ENCODE measurements around the gene PAPOLB. TPM values are rescaled to one million over a fixed set of nuclear protein-coding genes. Genes with fewer than 3 reads are reported as not detected.
"Not testable (repeated sequence)": the region's sequence is repeated elsewhere in the genome, so short reads cannot be mapped to it uniquely, and the experiment has no call there.

PAPOLB gene
- total and polyA plus RNA-seq, 2 of the 4 experiments (the other 2 are of a cell fraction), result under 0.01 TPM; not detected in 1

DNA sequence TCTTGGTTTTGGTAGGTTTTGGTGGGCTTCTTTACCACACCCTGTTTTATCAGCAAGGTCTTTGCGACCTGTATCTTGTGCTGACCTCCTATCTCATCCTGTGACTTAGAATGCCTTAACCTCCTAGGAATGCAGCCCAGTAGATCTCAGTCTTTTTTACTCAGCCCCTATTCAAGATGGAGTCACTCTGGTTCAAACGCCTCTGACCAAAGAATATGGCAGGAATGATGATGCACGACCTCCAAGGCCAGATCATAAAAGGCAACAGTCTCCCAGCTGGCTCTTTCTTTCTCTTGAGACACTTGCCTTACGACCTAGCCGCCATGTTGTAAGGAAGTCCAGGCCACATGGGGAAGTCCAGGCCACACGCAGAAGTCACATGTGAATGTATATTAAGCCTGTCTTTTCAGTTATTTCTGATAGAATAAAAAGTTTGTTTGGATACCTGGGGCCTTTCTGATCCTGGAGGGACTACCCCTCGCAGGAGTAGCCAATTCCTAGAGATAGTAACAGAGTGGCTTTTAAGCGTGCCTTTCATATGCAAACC lies 32.2 kb upstream of the PAPOLB start:
- ChIA-PET POLR2A (ENCODE audit: unreplicated experiment) (no interaction called here), CTCF (no interaction called here)
- H3K18ac ChIP-seq (ENCODE audit: low read depth, low read length), result no peak overlapping the region
- H2BK5ac ChIP-seq (ENCODE audit: low read depth, low read length, poor library complexity, severe bottlenecking), result no peak overlapping the region
- no peaks in the 10 kb centered on the region for H4K20me1 ChIP-seq (ENCODE audit: insufficient read depth, low read length)
- no peak overlapping the region for H3K4me2 ChIP-seq (ENCODE audit: low read depth, low read length)
- H3K56ac ChIP-seq (ENCODE audit: extremely low read depth, insufficient read depth, low read length), result no peak overlapping the region
- in situ Hi-C loops (cut with MboI; ENCODE audit: low sequenced_read_pairs) (no loop called here), dilution Hi-C loops (cut with HindIII; ENCODE audit: low sequenced_read_pairs, unreplicated experiment) (no loop called here), intact Hi-C loops (cut with micrococcal nuclease) (no loop called here)
- no peak for ATAC-seq (ENCODE audit: low read depth)
- no CpG with 5 or more reads among the region's 8 CpGs for WGBS, 2 experiments (ENCODE audit: extremely low coverage in 2 of 2, insufficient read length in 1 of 2)
- H3K23ac ChIP-seq (ENCODE audit: low read depth, low read length), result no peak overlapping the region
- no peak overlapping the region for H3K4me3 ChIP-seq (ENCODE audit: insufficient read depth, low read depth, low read length)
- no peak for DNase-seq
- H3K4ac ChIP-seq (ENCODE audit: low read depth, low read length), result no peak overlapping the region
- H3K27me3 ChIP-seq (ENCODE audit: control insufficient read depth, insufficient read depth, low read length), result no peaks in the 10 kb centered on the region
- no peak overlapping the region for H3K9ac ChIP-seq (ENCODE audit: low read depth, low read length)
- no peak overlapping the region for H2BK120ac ChIP-seq (ENCODE audit: low read depth, low read length)
- H3K9me3 ChIP-seq (ENCODE audit: control insufficient read depth, insufficient read depth, low read length), result peaks cover 5% of the 10 kb centered on the region; the same call in 1 of the 2 replicates
- BruUV-seq (replicated peaks), result no TSS peak
- TF ChIP-seq FOS (IDR thresholded peaks at IDR 0.05; ENCODE audit: low read depth, low read length) (no peak), CEBPB (IDR thresholded peaks at IDR 0.05; ENCODE audit: low read depth, low read length) (no peak), SMC3 (IDR thresholded peaks at IDR 0.05; ENCODE audit: low read depth, low read length) (no peak), MXI1 (IDR thresholded peaks at IDR 0.05; ENCODE audit: borderline replicate concordance, low read depth, low read length) (no peak), RFX5 (IDR thresholded peaks at IDR 0.05; ENCODE audit: low read depth, low read length) (no peak), MAZ (IDR thresholded peaks at IDR 0.05; ENCODE audit: borderline replicate concordance, low read depth, low read length) (no peak), RCOR1 (IDR thresholded peaks at IDR 0.05; ENCODE audit: insufficient replicate concordance, low read length) (no peak)
- TF ChIP-seq, protein P1, sequence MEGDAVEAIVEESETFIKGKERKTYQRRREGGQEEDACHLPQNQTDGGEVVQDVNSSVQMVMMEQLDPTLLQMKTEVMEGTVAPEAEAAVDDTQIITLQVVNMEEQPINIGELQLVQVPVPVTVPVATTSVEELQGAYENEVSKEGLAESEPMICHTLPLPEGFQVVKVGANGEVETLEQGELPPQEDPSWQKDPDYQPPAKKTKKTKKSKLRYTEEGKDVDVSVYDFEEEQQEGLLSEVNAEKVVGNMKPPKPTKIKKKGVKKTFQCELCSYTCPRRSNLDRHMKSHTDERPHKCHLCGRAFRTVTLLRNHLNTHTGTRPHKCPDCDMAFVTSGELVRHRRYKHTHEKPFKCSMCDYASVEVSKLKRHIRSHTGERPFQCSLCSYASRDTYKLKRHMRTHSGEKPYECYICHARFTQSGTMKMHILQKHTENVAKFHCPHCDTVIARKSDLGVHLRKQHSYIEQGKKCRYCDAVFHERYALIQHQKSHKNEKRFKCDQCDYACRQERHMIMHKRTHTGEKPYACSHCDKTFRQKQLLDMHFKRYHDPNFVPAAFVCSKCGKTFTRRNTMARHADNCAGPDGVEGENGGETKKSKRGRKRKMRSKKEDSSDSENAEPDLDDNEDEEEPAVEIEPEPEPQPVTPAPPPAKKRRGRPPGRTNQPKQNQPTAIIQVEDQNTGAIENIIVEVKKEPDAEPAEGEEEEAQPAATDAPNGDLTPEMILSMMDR (conservative IDR thresholded peaks at IDR 0.05; ENCODE audit: low read depth, low read length), result no peak
- no peak overlapping the region for H2BK20ac ChIP-seq (ENCODE audit: low read depth, low read length)
- no peak overlapping the region for H3K14ac ChIP-seq (replicated peaks; ENCODE audit: low read depth, low read length)
- no peak overlapping the region for H2AK5ac ChIP-seq (ENCODE audit: low read depth, low read length)
- no peak overlapping the region for H3K27ac ChIP-seq (ENCODE audit: insufficient read depth, low read length)
- no peaks in the 10 kb centered on the region for H3K9me1 ChIP-seq (ENCODE audit: insufficient read depth, low read length)
- H2AK9ac ChIP-seq (replicated peaks; ENCODE audit: low read depth, low read length, poor library complexity), result no peak overlapping the region
- no peaks in the 10 kb centered on the region for H3K79me1 ChIP-seq (ENCODE audit: low read depth in 1 of 2, low read length in 2 of 2)
- no peak overlapping the region for H4K5ac ChIP-seq (ENCODE audit: low read depth, low read length)
- H2AFZ ChIP-seq (replicated peaks; ENCODE audit: low read length, poor library complexity), result no peak overlapping the region
- H4K91ac ChIP-seq (ENCODE audit: insufficient read depth, low read depth, low read length), result no peak overlapping the region
- H3K36me3 ChIP-seq (ENCODE audit: control insufficient read depth, insufficient read depth, low read length), result no peaks in the 10 kb centered on the region
- H4K8ac ChIP-seq (ENCODE audit: low read depth in 2 of 2, low read length in 2 of 2), result no peak overlapping the region
- no peaks in the 10 kb centered on the region for H3K4me1 ChIP-seq (ENCODE audit: control insufficient read depth, insufficient read depth, low read length)
- no peak overlapping the region for H2BK15ac ChIP-seq (ENCODE audit: low read depth, low read length)

DNA sequence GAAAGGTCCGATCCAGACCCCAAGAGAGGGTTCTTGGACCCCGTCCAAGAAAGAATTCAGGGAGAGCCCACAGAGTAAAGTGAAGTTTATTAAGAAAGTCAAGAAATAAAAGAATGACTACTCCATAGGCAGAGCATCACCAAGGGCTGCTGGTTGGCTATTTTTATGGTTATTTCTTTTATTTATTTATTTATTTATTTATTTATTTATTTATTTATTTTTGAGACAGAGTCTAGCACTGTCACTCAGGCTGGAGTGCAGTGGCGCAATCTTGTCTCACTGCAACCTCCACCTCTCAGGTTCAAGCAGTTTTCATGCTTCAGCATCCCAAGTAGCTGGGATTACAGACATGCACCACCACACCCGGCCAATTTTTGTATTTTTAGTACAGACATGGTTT lies 31.4 kb upstream of the PAPOLB start:
- H3K14ac ChIP-seq (replicated peaks; ENCODE audit: low read depth, low read length); in situ Hi-C loops (cut with MboI; ENCODE audit: low sequenced_read_pairs); H3K27ac ChIP-seq (ENCODE audit: insufficient read depth, low read length); H4K5ac ChIP-seq (ENCODE audit: low read depth, low read length); H3K9me1 ChIP-seq (ENCODE audit: insufficient read depth, low read length); H4K91ac ChIP-seq (ENCODE audit: insufficient read depth, low read depth, low read length); dilution Hi-C loops (cut with HindIII; ENCODE audit: low sequenced_read_pairs, unreplicated experiment); H3K4me2 ChIP-seq (ENCODE audit: low read depth, low read length); H4K20me1 ChIP-seq (ENCODE audit: insufficient read depth, low read length); H2AK5ac ChIP-seq (ENCODE audit: low read depth, low read length); ATAC-seq (ENCODE audit: low read depth); H3K79me1 ChIP-seq (ENCODE audit: low read depth in 1 of 2, low read length in 2 of 2); H2BK15ac ChIP-seq (ENCODE audit: low read depth, low read length); H2AK9ac ChIP-seq (replicated peaks; ENCODE audit: low read depth, low read length, poor library complexity); H3K56ac ChIP-seq (ENCODE audit: extremely low read depth, insufficient read depth, low read length); H3K9ac ChIP-seq (ENCODE audit: low read depth, low read length); H3K18ac ChIP-seq (ENCODE audit: low read depth, low read length); H4K8ac ChIP-seq (ENCODE audit: low read depth in 2 of 2, low read length in 2 of 2); H3K23ac ChIP-seq (ENCODE audit: low read depth, low read length); intact Hi-C loops (cut with micrococcal nuclease); H2BK20ac ChIP-seq (ENCODE audit: low read depth, low read length); H2BK5ac ChIP-seq (ENCODE audit: low read depth, low read length, poor library complexity, severe bottlenecking); DNase-seq; BruUV-seq (replicated peaks); H3K9me3 ChIP-seq (ENCODE audit: control insufficient read depth, insufficient read depth, low read length); H3K36me3 ChIP-seq (ENCODE audit: control insufficient read depth, insufficient read depth, low read length); H2BK120ac ChIP-seq (ENCODE audit: low read depth, low read length); H3K4ac ChIP-seq (ENCODE audit: low read depth, low read length); H3K4me1 ChIP-seq (ENCODE audit: control insufficient read depth, insufficient read depth, low read length); H3K4me3 ChIP-seq (ENCODE audit: insufficient read depth, low read depth, low read length); H2AFZ ChIP-seq (replicated peaks; ENCODE audit: low read length, poor library complexity); POLR2A ChIA-PET (ENCODE audit: unreplicated experiment); CTCF ChIA-PET; H3K27me3 ChIP-seq (ENCODE audit: control insufficient read depth, insufficient read depth, low read length): not testable (repeated sequence)
- whole genome bisulfite sequencing, 2 experiments (ENCODE audit: extremely low coverage in 2 of 2, insufficient read length in 1 of 2), result 60% methylated on average over 1 of the region's 4 CpGs; no CpG with 5 or more reads in 1 of the 2 experiments
